ENCODE measurements around the gene SLAIN1. TPM values are rescaled to one million over a fixed set of nuclear protein-coding genes. Genes with fewer than 3 reads are reported as not detected.

SLAIN1 gene
- total and polyA plus RNA-seq, 2 experiments from 2014 or later, result not detected

- no peaks in the 10 kb centered on the region for H3K9me3 ChIP-seq (ENCODE audit: low read depth)
- H3F3A ChIP-seq (ENCODE audit: insufficient read depth), result no peaks in the 10 kb centered on the region
- H3K4me3 ChIP-seq, result no peak overlapping the region
- no peaks in the 10 kb centered on the region for H3K27me3 ChIP-seq (replicated peaks; ENCODE audit: insufficient read depth)
- no peaks in the 10 kb centered on the region for H4K20me1 ChIP-seq (ENCODE audit: insufficient read depth)
- in situ Hi-C loops (cut with MboI), result no loop called here
- no peak overlapping the region for H2AFZ ChIP-seq
- WGBS, 2 experiments (ENCODE audit: low coverage in 1 of 2, low lambda C conversion rate in 2 of 2, missing lambda C conversion rate in 2 of 2), result 29 to 50% methylated on average over 2 of the region's 2 CpGs
- H3K27ac ChIP-seq, result no peak overlapping the region
- no peak overlapping the region for H3K4me2 ChIP-seq (ENCODE audit: unreplicated experiment)
- H3K4me1 ChIP-seq (ENCODE audit: insufficient read depth), result no peaks in the 10 kb centered on the region
- H3K36me3 ChIP-seq (ENCODE audit: low read depth), result no peaks in the 10 kb centered on the region
- H3K79me2 ChIP-seq (ENCODE audit: insufficient read depth), result no peaks in the 10 kb centered on the region
- no peak overlapping the region for H3K9ac ChIP-seq
- TF ChIP-seq EZH2 (IDR thresholded peaks at IDR 0.05; ENCODE audit: insufficient read depth, poor library complexity, severe bottlenecking) (no peak), EZH2phosphoT487 (IDR thresholded peaks at IDR 0.05; ENCODE audit: insufficient read depth, low read depth) (no peak)
- no peak for DNase-seq
- no peaks in the 10 kb centered on the region for H3K9me2 ChIP-seq (ENCODE audit: insufficient read depth)
These were observed 9.7 kb upstream of the SLAIN1 start for GRCh38 chr13:77687799-77688198.

DNA sequence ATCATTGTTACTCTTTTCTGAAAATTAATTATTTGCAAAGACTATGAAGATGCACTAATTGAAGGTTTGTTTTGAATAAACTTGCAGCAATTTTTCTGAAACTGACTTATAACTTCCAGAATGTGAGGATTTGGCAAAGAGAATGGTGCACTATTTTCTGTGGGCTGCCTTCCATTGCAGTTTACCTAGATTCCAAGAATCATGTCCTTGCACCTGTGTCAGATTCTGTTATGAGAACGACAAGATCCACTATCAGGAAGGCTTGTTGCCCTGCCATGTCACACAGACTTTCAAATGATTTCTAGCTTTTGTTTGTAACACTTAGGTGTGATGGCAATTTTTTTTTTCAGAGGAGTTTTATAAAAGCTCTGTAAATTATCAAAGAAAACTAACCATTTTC lies 5.6 kb upstream of the SLAIN1 start:
- no peaks in the 10 kb centered on the region for H3K4me1 ChIP-seq (ENCODE audit: insufficient read depth)

DNA sequence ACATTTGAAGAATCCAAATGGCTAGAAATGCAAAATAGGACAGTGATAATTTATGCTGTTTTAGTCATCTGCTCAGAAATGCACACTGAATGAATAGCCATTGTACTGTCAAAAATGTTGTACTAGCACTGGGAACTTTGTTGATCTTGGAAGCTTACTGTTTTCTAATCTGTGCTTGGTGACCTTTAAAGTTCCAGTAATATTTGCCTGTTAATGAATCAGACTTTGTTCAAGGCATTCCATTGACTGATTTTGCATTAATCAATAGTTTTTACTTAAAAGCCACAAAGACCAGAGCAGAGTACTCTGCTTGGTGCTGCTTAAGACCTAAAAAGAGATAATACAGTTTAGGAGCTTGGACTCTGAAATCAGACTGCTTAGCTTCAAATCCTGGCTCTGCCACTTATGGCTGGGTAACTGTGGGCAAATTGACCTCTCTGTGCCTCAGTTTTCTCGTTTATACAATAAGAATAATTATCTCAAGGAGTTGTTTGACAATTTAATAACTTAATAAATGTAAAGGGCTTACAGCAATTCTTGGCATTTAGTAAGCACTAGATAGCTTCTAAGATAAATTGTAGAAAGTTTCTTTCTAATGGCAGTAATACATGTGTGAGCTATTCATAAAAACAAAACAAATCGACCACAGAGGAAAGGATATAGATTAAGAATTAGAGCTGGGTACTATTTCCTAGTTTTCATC lies 4.6 kb upstream of the SLAIN1 start:
- in situ Hi-C loops (cut with MboI), result no loop called here
- no peak for DNase-seq
- Histone ChIP-seq H3K4me3 (no peak overlapping the region), H3K36me3 (ENCODE audit: low read depth) (no peaks in the 10 kb centered on the region), H3K27ac (no peak overlapping the region), H3K9me2 (ENCODE audit: insufficient read depth) (no peaks in the 10 kb centered on the region), H3K27me3 (replicated peaks; ENCODE audit: insufficient read depth) (peaks cover 36% of the 10 kb centered on the region), H3K9ac (no peak overlapping the region), H2AFZ (no peak overlapping the region), H3K4me1 (ENCODE audit: insufficient read depth) (no peaks in the 10 kb centered on the region), H3K4me2 (ENCODE audit: unreplicated experiment) (no peak overlapping the region), H3F3A (ENCODE audit: insufficient read depth) (peaks cover 6% of the 10 kb centered on the region; the same call in 1 of the 2 replicates), H4K20me1 (ENCODE audit: insufficient read depth) (no peaks in the 10 kb centered on the region), H3K9me3 (ENCODE audit: low read depth) (no peaks in the 10 kb centered on the region), H3K79me2 (ENCODE audit: insufficient read depth) (no peaks in the 10 kb centered on the region)
- WGBS, 2 experiments (ENCODE audit: low coverage in 1 of 2, low lambda C conversion rate in 2 of 2, missing lambda C conversion rate in 2 of 2), result 10 to 24% methylated on average over 2 of the region's 2 CpGs
- no peak for TF ChIP-seq EZH2phosphoT487 (IDR thresholded peaks at IDR 0.05; ENCODE audit: insufficient read depth, low read depth)
- TF ChIP-seq EZH2 (IDR thresholded peaks at IDR 0.05; ENCODE audit: insufficient read depth, poor library complexity, severe bottlenecking), result no peak

More for the DNA sequence above, 5.6 kb upstream of the SLAIN1 start:
- no peak for DNase-seq
- Histone ChIP-seq H3F3A (ENCODE audit: insufficient read depth) (peaks cover 5% of the 10 kb centered on the region; the same call in 1 of the 2 replicates), H2AFZ (no peak overlapping the region), H3K4me2 (ENCODE audit: unreplicated experiment) (no peak overlapping the region), H3K9me2 (ENCODE audit: insufficient read depth) (no peaks in the 10 kb centered on the region), H3K79me2 (ENCODE audit: insufficient read depth) (no peaks in the 10 kb centered on the region), H3K27ac (no peak overlapping the region), H3K36me3 (ENCODE audit: low read depth) (no peaks in the 10 kb centered on the region), H3K9ac (no peak overlapping the region), H3K27me3 (replicated peaks; ENCODE audit: insufficient read depth) (peaks cover 33% of the 10 kb centered on the region), H4K20me1 (ENCODE audit: insufficient read depth) (no peaks in the 10 kb centered on the region), H3K4me3 (no peak overlapping the region), H3K9me3 (ENCODE audit: low read depth) (no peaks in the 10 kb centered on the region)
- WGBS, 2 experiments (ENCODE audit: low coverage in 1 of 2, low lambda C conversion rate in 2 of 2, missing lambda C conversion rate in 2 of 2), result 30 to 36% methylated on average over 1 of the region's 1 CpG
- TF ChIP-seq EZH2phosphoT487 (IDR thresholded peaks at IDR 0.05; ENCODE audit: insufficient read depth, low read depth), result no peak
- no peak for TF ChIP-seq EZH2 (IDR thresholded peaks at IDR 0.05; ENCODE audit: insufficient read depth, poor library complexity, severe bottlenecking)
- in situ Hi-C loops (cut with MboI), result no loop called here

GRCh38 chr13:77693449-77693940 lies 4.0 kb upstream of the SLAIN1 start:
- H3F3A ChIP-seq (ENCODE audit: insufficient read depth), result peaks cover 6% of the 10 kb centered on the region; the same call in 1 of the 2 replicates

More at GRCh38 chr13:77693449-77693940, 4.0 kb upstream of the SLAIN1 start:
- H3K27me3 ChIP-seq (replicated peaks; ENCODE audit: insufficient read depth), result peaks cover 40% of the 10 kb centered on the region
- H3K36me3 ChIP-seq (ENCODE audit: low read depth), result no peaks in the 10 kb centered on the region
- WGBS, 2 experiments (ENCODE audit: low coverage in 1 of 2, low lambda C conversion rate in 2 of 2, missing lambda C conversion rate in 2 of 2), result 10 to 32% methylated on average over 2 of the region's 2 CpGs
- no peaks in the 10 kb centered on the region for H3K4me1 ChIP-seq (ENCODE audit: insufficient read depth)
- no peaks in the 10 kb centered on the region for H3K79me2 ChIP-seq (ENCODE audit: insufficient read depth)
- H3K4me2 ChIP-seq (ENCODE audit: unreplicated experiment), result no peak overlapping the region
- H4K20me1 ChIP-seq (ENCODE audit: insufficient read depth), result no peaks in the 10 kb centered on the region
- TF ChIP-seq EZH2 (IDR thresholded peaks at IDR 0.05; ENCODE audit: insufficient read depth, poor library complexity, severe bottlenecking), result no peak
- TF ChIP-seq EZH2phosphoT487 (IDR thresholded peaks at IDR 0.05; ENCODE audit: insufficient read depth, low read depth), result no peak
- in situ Hi-C loops (cut with MboI), result no loop called here
- no peak overlapping the region for H3K9ac ChIP-seq
- no peaks in the 10 kb centered on the region for H3K9me3 ChIP-seq (ENCODE audit: low read depth)
- no peak overlapping the region for H3K27ac ChIP-seq
- H3K4me3 ChIP-seq, result no peak overlapping the region
- no peak for DNase-seq
- H2AFZ ChIP-seq, result no peak overlapping the region
- H3K9me2 ChIP-seq (ENCODE audit: insufficient read depth), result no peaks in the 10 kb centered on the region

Measured in GM23248 (cell line).